ENCODE data around the gene EPB41L2.

DNA sequence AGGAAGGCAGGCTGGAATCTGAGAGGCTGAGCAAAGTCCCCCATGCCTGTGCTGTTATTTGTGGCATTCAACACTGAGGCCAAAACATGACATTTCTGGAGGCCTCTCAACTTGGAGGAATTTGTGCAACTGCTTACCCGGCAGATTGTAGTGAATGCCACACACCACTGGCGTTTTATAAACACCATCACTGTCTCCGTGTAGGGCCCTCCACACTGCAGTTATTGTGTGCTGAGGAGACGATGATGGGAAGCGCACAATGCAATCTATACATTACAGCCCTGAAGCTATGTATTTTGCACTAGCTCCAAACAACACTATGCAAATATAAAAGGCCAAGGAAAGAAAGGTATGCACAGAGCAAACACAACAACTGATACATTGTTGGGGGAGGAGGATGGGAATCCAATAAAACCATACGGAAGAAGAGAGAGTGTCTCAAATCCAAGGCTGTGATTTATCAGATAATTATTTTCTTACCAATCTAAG, 129.3 kb downstream of the EPB41L2 start:
- TF ChIP-seq, protein P1, sequence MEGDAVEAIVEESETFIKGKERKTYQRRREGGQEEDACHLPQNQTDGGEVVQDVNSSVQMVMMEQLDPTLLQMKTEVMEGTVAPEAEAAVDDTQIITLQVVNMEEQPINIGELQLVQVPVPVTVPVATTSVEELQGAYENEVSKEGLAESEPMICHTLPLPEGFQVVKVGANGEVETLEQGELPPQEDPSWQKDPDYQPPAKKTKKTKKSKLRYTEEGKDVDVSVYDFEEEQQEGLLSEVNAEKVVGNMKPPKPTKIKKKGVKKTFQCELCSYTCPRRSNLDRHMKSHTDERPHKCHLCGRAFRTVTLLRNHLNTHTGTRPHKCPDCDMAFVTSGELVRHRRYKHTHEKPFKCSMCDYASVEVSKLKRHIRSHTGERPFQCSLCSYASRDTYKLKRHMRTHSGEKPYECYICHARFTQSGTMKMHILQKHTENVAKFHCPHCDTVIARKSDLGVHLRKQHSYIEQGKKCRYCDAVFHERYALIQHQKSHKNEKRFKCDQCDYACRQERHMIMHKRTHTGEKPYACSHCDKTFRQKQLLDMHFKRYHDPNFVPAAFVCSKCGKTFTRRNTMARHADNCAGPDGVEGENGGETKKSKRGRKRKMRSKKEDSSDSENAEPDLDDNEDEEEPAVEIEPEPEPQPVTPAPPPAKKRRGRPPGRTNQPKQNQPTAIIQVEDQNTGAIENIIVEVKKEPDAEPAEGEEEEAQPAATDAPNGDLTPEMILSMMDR (IDR thresholded peaks at IDR 0.05): no peak
- TF ChIP-seq POLR2A (IDR thresholded peaks at IDR 0.05): no peak
- TF ChIP-seq POLR2AphosphoS5 (IDR thresholded peaks at IDR 0.05): no peak

All from upper lobe of left lung (tissue), 4 donors.